ENCODE data around the gene LRP5.
"Not testable (repeated sequence)": the region's sequence is repeated elsewhere in the genome, so short reads cannot be mapped to it uniquely, and the experiment has no call there.

Gene LRP5

DNA sequence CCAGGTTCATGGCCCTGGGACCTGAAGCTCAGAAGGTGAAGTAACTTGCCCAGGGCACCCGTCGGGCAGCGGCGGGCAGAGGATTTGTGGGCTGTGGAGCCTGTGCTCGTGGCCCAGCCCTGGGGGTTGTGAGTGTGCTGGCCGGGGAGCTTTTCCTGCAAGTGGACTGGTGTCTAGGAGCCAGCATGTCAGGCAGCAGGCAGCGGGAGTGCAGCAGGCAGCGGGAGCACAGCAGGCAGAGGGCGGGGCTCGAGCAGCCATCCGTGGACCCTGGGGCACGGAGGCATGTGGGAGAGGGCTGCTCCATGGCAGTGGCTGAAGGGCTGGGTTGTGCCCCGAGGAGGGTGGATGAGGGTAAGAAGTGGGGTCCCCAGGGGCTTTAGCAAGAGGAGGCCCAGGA, 75.4 kb downstream of the LRP5 start:
- in situ Hi-C loops (cut with MboI; ENCODE audit: low sequenced_read_pairs), result no loop called here

DNA sequence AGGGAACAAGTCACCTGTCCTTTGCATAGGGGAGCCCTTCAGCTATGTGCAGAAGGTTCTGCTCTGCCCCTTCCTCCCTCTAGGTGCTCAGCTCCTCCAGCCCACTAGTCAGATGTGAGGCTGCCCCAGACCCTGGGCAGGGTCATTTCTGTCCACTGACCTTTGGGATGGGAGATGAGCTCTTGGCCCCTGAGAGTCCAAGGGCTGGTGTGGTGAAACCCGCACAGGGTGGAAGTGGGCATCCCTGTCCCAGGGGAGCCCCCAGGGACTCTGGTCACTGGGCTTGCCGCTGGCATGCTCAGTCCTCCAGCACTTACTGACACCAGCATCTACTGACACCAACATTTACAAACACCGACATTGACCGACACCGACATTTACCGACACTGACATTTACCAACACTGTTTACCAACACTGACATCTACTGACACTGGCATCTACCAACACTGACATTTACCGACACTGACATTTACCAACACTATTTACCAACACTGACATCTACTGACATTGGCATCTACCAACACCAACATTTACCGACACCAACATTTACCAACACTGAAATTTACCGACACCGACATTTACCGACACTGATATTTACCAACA, 76.3 kb downstream of the LRP5 start:
- in situ Hi-C loops (cut with MboI; ENCODE audit: low sequenced_read_pairs), result no loop called here

DNA sequence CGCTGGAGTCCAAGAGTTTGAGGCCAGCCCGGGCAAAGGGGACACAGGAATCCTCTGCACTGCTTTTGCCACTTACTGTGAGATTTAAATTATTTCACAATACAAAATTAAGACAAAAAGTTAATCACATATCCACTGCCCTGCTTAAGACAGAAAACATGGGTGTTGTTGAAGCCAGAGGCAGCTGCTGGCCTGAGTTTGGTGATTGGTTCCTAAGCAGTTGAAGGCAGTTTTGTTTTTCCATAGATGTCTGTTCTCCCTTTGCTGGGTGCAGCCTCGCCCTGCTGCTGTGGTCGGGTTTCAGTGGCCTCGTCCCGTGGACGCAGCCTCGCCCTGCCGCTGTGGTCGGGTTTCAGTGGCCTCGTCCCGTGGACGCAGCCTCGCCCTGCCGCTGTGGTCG, 77.9 kb downstream of the LRP5 start:
- in situ Hi-C loops (cut with MboI; ENCODE audit: low sequenced_read_pairs), result no loop called here

DNA sequence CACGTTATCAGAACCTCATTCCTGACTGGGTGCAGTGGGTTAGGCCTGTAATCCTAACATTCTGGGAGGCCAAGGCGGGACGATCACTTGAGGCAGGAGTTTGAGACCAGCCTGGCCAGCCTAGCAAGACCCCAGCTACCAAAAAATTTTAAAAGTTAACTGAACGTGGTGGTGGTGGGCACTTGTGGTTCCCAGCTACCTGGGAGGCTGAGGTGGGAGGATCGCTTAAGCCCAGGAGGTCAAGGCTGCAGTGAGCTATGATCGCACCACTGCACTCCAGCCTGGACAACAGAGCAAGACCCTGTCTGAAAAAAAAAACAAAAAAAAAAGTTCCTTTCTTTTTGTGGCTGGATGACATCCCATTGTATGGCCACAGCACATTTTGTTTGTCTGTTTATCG, 80.4 kb downstream of the LRP5 start:
- in situ Hi-C loops (cut with MboI; ENCODE audit: low sequenced_read_pairs), result no loop called here

DNA sequence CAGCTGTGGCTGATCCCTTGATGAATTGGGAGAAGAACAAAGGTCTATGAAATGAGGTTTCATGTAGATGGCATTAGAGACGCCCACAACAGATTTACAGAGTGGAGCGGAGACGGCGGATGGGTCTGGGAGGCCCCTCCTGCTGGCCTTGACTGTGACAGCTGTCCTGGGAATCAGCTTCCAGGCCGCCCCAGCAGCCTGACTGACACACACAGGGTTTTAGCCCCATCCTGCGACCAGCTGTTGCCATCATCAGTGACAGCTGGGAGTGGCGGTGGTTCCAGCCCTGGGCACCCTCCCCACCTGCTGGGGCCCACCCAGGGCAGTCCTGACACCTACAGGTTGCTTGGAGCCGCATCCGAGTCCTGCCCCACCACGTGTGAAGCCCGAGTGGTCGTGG, 84.1 kb downstream of the LRP5 start:
- in situ Hi-C loops (cut with MboI; ENCODE audit: low sequenced_read_pairs), result no loop called here

DNA sequence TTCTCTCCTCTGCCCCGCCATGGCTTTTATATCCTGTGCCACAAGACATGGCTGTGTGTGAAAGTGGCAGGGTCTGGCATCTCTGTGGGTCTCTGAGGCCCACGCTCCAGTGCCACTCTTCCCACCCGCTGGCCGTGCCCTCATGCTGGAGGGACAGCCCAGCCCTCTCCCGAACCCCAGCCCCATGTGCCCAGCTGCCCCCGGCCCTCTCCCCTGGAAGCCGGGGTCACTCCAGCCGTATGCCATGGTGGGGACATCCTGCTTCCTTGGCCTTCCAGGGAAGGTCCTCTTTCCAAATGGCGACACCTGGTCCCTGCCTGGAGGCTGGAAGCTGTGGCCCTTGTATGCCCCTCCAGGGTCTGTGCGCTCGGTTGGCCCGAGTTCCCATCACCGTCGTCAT, 84.9 kb downstream of the LRP5 start:
- in situ Hi-C loops (cut with MboI; ENCODE audit: low sequenced_read_pairs), result no loop called here

DNA sequence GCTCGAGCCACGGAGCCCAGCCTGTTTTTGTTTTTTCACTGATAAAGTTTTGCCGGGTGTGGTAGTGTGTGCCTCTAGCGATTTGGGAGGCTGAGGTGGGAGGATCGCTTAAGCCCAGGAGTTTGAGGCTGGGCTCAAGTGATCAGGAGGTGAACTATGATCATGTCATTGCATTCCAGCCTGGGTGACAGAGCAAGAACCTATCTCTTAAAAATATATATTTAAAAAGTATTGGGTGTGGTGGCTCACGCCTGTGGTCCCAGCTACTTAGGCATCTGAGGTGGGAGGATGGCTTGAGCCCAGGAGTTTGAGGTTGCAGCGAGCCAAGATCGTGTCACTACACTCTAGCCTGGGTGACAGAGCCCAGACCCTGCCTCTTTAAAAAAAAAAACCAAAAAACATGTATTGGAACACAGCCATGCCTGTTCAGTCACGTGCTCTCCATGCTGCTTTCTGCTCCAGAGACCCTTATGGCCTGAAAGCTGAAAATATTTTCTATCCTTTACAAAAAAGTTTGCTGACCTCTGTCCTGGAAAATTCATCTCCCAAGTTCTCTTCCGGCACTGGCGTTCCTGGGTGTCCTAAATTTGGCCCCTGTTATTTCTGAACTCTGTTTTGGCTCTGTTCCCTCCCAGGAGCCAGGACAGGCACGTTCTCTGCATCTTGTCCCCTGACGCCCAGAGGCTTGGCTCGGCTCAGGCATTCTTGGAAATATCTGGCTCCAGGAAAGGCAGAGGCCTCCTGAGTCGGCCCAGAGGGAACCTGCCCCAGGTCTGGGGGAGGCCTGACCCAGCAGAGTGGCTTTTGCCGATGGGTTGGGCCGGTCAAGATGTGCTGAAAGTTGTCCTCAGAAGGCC, 86.8 kb downstream of the LRP5 start:
- in situ Hi-C loops (cut with MboI; ENCODE audit: low sequenced_read_pairs), result no loop called here

DNA sequence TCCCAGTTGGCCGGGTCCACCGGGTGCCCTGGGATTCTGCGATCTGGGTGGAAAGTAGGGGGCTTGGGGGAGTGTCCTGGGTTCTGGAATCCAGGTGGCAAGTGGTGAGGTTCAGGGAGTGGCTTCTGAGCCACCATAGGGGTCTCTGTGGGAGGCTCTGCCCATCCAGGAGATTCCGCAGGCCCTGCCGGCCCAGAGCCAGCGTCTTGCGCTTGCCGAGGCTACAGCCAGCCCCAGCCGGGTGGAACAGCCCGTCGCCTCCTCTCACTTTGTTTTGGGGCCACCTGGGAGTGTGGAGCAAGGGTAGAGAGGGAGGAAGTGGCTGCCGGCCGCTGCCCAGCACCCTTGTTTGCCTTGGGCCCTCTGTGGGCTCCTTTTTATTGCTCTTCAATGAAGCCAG, 87.5 kb downstream of the LRP5 start:
- in situ Hi-C loops (cut with MboI; ENCODE audit: low sequenced_read_pairs), result no loop called here

DNA sequence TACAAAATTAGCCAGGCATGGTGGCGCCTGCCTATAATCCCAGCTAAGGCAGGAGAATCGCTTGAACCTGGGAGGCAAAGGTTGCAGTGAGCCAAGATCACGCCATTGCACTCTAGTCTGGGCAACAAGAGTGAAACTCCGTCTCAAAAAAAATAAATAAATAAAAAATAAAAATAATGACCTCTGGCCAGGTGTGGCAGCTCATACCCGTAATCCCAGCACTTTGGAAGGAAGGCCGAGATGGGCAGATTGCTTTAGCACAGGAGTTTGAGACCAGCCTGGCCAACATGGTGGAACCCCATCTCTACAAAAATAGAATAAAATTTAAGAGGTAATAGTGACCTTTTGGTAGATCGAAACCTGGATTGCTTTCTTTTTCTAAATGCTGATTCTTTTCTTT, 88.2 kb downstream of the LRP5 start:
- in situ Hi-C loops (cut with MboI; ENCODE audit: low sequenced_read_pairs), result not testable (repeated sequence)

DNA sequence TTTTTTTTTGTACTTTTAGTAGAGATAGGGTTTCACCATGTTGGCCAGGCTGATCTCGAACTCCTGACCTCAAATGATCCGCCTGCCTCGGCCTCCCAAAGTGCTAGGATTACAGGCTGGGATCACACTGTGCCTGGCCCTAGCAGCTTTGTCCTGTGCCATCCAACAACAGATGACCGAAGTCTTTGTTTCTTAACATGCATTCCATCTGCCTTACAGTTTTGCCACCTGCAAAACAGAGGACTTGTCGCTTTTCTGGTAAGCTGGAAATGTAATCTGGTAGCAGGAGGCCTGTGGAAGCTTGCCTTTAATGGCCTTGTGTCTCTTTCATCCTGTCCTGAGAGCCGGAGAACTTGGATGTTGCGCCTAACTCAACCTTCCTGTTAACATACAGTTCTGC, 89.5 kb downstream of the LRP5 start:
- in situ Hi-C loops (cut with MboI; ENCODE audit: low sequenced_read_pairs), result no loop called here

DNA sequence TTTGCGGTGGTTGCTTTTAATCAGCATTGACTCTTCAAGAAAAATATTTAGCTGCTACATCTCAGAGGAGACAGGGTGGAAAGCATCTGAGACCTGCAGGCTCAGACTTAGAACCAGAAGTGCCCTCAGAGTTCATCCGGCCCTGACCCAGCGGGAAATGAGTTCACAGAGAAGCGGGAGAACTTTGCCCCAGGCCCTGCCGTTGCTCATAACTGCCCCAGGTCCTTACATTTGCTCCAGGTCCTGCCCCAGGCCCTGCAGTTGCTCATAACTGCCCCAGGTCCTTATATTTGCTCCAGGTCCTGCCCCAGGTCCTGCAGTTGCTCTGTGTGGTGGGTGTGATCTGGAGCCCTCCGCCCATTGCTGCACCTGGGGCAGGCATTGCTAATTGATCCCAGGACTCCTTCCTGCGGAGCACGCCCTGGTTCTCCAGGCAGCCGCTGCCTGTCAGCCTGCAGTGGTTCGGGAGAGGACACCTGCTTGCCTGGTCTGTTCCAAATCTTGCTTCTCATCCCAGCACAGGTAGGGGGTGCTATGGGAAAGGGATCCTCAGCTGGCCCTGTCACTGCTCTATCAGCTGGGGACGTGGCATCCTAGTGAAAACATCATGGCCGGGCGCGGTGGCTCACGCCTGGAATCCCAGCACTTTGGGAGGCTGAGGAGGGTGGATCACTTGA, 90.1 kb downstream of the LRP5 start:
- in situ Hi-C loops (cut with MboI; ENCODE audit: low sequenced_read_pairs), result no loop called here

DNA sequence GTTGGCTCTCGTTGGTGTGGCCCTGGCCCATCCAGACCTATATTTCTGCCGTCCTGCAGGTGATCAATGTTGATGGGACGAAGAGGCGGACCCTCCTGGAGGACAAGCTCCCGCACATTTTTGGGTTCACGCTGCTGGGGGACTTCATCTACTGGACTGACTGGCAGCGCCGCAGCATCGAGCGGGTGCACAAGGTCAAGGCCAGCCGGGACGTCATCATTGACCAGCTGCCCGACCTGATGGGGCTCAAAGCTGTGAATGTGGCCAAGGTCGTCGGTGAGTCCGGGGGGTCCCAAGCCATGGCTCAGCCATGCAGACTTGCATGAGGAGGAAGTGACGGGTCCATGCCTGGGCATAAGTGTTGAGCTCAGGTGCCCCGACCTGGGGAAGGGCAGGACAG, 91.0 kb downstream of the LRP5 start:
- in situ Hi-C loops (cut with MboI; ENCODE audit: low sequenced_read_pairs), result no loop called here

DNA sequence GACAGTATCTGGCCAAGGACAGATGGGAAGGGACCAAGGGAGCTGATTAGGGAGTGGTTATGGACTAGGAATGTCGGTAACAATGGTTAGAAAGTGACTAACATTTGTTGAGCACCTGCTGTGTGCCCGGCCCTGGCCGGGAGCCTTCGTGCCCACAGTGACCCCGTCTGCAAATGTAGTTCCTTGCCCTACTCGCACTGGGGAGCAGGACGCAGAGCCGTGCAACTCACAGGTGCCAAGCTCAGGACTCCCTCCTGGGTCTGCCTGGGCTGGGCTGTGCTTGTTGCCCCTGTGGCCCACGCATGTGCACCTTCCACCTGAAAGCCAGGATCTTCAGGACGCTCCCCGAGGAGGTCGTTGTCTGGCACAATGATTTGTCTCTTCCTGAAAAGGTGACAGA, 91.4 kb downstream of the LRP5 start:
- in situ Hi-C loops (cut with MboI; ENCODE audit: low sequenced_read_pairs), result no loop called here

DNA sequence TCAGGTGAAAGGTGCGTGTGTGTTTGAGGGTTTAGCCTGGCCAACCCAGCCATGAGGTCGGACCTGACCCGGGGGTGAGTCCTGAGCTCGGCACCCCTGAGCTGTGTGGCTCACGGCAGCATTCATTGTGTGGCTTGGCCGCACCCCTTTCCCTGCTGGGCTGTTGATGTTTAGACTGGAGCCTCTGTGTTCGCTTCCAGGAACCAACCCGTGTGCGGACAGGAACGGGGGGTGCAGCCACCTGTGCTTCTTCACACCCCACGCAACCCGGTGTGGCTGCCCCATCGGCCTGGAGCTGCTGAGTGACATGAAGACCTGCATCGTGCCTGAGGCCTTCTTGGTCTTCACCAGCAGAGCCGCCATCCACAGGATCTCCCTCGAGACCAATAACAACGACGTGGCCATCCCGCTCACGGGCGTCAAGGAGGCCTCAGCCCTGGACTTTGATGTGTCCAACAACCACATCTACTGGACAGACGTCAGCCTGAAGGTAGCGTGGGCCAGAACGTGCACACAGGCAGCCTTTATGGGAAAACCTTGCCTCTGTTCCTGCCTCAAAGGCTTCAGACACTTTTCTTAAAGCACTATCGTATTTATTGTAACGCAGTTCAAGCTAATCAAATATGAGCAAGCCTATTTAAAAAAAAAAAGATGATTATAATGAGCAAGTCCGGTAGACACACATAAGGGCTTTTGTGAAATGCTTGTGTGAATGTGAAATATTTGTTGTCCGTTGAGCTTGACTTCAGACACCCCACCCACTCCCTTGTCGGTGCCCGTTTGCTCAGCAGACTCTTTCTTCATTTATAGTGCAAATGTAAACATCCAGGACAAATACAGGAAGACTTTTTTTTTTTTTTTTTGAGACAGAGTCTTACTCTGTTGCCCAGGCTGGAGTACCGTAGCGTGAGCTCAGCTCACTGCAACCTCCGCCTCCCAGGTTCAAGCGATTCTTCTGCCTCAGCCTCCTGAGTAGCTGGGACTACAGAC, 94.2 kb downstream of the LRP5 start:
- in situ Hi-C loops (cut with MboI; ENCODE audit: low sequenced_read_pairs), result no loop called here

DNA sequence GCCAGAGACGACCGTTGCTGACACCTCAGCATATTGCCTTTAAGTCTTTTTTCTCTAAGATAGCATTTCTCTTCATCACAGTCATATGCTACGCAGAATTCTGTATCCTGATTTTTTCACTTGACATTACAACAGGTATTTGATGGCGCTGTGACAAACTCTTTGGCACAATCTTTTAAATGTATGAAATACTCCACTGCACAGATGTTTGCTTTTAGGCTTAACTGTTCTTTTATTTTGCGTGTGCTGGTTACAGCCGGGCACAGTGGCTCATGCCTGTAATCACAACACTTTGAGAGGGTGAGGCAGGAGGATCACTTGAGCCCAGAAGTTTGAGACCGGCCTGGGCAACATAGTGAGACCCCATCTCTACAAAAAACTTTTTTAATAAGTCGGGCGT, 96.1 kb downstream of the LRP5 start:
- in situ Hi-C loops (cut with MboI; ENCODE audit: low sequenced_read_pairs), result no loop called here

DNA sequence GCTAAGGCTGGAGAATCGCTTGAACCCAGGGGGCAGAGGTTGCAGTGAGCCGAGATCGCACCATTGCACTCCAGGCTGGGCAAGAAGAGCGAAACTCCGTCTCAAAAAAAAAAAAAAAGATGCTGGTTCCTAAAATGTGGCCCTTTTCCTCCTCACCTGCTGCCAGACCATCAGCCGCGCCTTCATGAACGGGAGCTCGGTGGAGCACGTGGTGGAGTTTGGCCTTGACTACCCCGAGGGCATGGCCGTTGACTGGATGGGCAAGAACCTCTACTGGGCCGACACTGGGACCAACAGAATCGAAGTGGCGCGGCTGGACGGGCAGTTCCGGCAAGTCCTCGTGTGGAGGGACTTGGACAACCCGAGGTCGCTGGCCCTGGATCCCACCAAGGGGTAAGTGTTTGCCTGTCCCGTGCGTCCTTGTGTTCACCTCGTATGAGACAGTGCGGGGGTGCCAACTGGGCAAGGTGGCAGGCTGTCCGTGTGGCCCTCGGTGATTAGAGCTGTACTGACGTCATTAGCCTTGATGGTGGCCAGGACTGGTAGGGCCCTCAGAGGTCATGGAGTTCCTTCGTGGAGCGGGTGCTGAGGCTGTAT, 97.5 kb downstream of the LRP5 start:
- in situ Hi-C loops (cut with MboI; ENCODE audit: low sequenced_read_pairs), result no loop called here

DNA sequence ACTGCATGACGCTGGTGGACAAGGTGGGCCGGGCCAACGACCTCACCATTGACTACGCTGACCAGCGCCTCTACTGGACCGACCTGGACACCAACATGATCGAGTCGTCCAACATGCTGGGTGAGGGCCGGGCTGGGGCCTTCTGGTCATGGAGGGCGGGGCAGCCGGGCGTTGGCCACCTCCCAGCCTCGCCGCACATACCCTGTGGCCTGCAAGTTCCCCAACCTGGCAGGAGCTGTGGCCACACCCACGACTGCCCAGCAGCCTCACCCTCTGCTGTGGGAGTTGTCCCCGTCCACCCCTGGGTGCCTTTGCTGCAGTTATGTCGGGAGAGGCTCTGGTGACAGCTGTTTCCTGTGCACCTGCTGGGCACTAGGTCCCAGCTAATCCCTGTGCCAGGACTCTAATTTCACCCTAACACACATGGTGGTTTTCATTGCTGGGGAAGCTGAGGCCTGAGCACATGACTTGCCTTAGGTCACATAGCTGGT, 99.2 kb downstream of the LRP5 start:
- in situ Hi-C loops (cut with MboI; ENCODE audit: low sequenced_read_pairs), result no loop called here

DNA sequence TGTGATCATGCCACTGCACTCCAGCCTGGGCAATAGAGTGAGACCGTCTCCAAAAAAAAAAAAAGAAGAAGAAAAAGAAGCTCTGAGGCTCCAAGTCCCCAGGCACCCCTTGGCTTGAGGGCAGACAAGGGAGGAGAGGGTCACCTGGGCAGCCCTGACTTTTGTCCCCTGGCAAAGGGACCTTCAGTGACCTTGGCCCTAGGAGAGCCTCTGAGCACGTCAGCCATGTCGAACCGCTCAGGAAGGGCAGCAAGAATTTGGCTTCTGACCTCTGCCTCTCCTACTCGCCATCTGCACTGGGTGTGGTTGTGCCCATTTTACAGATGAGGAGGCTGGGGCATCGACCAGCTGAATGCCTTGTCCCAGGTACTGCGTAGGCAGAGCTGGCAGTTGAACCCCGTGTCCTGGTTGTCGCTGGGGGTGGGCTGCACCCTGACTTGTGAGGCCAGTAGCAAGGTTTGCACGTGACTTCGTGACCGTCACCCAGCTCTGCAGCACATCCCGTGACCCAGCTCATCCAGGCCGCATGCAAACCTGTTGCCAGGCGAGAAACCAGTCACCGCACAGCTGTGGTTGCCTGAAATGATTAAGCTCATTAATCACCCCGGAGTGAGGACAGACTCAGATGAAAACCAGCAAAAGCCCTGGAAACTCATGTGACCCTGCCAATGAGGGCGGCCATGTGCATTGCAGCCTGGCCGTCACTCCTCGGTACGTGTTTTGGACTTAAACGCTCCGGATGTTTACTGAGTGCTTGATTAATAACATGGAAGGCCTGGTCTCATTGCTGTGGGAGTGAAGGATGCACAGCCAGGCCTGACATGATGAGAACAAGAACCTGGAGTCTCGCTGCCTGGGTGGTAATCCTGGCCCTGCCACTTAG, 100.4 kb downstream of the LRP5 start:
- in situ Hi-C loops (cut with MboI; ENCODE audit: low sequenced_read_pairs), result no loop called here

DNA sequence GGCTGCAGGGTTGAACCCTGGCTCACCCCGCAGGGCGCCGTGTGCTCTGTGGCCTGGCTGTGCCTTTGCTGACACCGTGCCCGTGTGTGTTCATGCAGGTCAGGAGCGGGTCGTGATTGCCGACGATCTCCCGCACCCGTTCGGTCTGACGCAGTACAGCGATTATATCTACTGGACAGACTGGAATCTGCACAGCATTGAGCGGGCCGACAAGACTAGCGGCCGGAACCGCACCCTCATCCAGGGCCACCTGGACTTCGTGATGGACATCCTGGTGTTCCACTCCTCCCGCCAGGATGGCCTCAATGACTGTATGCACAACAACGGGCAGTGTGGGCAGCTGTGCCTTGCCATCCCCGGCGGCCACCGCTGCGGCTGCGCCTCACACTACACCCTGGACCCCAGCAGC, 101.2 kb downstream of the LRP5 start:
- in situ Hi-C loops (cut with MboI; ENCODE audit: low sequenced_read_pairs), result no loop called here
